Stimulated activated CD4-positive, alpha-beta T cell treated with anti-CD3 and anti-CD28 coated beads, Interleukin-4, amount 100 ng/mL, for 48 hours (primary cell): ENCODE measurements around the gene AJUBA.
"Not testable (repeated sequence)": the region's sequence is repeated elsewhere in the genome, so short reads cannot be mapped to it uniquely, and the experiment has no call there.

Experiments used
- DNase-seq, 2 donors: peaks; one replicate each; pipeline ENCODE4 v3.0.0-alpha.2; 2020; ENCODE audit warnings: low read depth in 2 of 2

Gene AJUBA

GRCh38 chr14:22981090-22981875, 1.1 kb downstream of the AJUBA start:
- no peak for DNase-seq

- peak in 1 of 2 donors; percentile 24 for DNase-seq
These were observed 1.7 kb downstream of the AJUBA start for GRCh38 chr14:22980672-22981089.

GRCh38 chr14:22979748-22980392, 2.5 kb downstream of the AJUBA start:
- DNase-seq, result no peak

DNA sequence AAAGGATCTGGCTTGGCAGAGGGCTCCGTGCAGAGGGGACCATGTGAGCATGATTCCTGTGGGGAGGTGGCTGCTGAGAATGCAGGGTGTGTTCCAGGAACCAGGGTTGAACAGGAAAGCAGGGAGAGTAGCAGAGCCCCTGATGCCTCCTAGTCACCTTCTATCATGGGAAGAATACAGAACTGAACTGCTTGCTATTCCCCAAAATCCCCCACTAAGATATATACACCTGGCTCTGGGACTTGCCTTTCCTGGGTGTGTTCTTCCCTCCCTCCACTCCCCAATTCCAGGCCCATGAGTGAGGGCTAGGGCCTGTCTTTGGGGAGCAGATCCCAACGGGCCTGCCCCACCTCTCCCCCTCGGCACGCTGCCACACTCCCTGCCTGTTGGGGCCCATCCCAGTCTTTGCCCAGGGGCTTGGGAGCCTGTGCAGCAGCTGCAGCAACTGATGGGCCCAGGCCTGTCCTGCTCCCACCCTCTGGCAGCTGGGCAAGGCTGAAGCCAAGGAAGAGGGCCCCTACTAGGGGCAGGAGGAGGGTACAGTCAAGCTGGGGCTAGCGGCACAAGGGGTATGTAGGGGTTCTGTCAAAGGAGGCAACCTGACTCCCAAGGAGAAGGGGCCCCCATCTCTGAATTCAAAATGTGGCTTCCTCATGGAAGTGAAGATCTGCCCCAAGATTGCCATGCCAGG, 3.2 kb downstream of the AJUBA start:
- no peak for DNase-seq

GRCh38 chr14:22978487-22978837, 3.9 kb downstream of the AJUBA start:
- DNase-seq, result no peak

DNA sequence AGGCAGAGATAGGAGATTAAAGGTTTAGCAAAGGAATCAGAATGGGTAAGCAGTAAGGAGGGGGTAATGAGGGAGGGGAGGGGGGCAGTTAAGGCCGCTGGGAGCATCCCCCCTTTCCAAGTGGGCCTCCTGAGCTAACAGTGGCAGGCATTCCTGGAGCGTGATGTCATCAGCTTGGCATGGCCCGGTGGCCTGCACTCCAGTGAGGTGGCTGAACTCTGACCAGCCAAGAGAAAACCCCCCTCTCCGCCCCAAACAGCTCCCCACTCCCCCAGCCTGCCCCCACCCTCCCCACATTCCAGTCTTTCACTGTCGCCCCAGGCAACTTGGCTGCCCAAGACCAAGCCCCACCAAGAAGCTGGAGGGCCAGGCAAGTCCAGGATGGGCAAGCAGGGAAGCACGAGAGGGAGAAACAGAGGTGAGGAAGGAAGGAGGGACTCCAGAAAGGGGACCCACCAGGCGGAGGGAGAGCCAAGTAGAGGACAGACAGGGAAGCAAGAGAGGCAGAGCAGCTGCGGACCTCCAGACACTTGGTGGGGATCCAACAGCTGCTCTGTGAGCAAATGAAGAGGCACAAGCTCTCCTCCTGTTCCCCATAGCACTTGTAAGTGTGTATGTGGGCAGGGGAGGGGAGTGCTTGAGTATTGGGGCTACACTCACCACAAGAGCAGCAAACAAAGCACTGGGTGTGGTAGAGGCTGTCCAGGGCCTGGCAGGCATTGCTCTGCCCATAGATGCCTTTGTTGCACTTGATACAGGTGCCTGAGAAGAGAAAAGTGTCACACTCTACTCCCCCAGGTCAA, 4.5 kb downstream of the AJUBA start:
- DNase-seq, result no peak

DNA sequence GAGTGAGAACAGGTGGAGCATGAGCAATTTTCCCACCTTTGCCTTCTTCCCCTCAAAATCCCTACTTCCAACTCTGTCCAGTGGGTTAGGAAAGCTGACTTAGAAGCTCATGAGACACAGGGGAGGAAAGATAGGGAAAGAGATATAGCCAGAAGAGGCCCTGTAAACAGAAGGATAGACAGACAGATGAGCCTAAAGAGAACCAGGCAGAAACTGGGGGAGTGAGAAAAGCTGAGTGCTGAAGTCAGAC, 5.0 kb downstream of the AJUBA start:
- no peak for DNase-seq

- no peak for DNase-seq
These were observed 5.5 kb downstream of the AJUBA start for GRCh38 chr14:22976620-22977433.

DNA sequence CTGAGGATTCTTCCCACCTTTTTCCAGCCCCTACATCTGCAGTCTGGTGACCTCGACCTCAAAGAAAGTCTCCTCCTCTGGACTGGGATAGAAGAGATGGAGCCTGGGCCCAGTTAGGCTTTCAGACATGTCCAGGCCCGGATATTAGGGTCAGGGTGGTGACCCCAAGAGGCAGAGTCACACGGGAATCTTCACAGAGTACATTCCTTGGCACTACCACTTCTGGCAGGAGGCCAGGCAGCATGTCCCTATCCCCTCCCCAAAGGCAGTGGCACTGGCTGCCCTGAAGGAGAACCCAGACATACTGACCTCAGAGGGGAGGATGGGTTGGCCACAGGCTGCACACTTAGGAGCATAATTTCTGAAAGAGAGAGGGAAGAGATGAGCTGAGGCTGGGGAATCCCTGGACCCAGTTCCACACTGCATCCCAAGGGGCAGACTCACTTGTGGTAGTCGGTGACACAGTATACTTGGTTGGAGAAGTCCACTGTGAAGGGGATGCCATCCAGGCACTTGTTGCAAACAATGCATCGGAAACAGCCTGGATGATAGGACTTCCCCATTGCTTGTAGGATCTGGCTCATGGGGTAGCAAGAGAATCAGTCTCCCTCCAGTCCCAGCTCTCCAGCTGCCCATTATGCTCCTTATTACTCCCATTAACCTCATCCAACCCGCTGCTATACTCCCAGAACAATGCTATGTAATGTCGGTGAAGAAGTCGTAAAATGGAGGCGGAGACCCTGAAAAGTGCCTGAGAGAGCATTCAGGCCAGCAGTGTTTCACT, 7.6 kb downstream of the AJUBA start:
- DNase-seq, result no peak

DNA sequence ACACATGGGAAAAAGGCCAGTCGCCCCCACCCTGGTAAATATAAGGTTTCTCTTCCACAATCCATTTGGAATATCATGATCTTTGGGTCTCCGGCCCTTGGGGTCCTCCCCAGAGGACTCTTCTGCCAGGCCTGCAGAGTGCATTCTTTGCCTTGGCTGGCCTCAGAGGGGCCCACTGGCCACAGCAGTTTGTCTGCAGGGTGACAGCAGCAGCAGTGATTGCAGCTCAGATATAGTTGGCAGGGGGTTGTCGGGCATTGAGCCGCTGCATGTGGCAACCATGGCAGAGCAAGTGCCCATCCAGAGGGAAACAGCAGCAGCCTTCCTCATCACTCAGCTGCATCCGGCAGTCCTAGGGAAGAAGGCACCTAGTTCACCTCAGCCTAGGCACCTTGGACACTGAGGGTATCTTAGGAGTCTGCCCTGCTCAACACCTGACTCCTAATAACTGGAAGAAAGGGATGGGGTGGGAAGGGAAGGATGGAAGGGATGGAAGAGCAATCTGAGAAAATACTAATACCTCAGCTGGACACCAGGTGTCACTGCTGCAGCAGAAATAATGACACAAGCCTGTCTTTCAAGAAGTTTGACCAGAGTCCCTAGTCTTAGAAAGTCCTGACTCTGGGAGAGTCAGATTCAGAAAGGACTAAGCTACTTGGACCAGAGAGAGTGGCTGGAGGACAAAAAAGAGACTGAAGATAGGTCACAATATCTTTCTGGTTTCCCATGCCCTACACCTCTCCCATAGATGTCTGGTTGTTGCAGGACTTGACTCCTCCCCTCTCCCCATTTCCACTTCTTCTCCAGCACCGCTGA, 8.9 kb downstream of the AJUBA start:
- DNase-seq, result peak in 1 of 2 donors; percentile 15

- DNase-seq, result no peak
These were observed 9.9 kb downstream of the AJUBA start for GRCh38 chr14:22972313-22972930.

DNA sequence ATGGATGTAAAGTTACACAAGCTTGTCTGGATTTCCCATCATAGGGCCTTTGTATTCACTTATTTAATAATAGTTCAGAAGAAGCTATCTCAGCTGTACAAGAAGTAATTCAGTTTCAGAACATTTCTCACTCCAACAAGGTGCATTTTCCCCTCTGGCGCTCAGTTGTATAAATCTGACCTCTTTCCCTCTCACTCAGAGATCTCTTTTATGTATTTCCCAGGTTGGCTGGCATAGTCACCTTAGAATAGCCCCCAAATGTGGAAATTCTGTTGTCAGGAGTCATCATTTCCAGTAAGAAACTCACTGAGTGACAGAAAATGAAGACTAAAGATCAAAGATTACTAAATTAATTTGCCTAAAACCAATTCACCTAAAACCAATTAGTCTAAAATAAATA, 11.2 kb downstream of the AJUBA start:
- no peak for DNase-seq

DNA sequence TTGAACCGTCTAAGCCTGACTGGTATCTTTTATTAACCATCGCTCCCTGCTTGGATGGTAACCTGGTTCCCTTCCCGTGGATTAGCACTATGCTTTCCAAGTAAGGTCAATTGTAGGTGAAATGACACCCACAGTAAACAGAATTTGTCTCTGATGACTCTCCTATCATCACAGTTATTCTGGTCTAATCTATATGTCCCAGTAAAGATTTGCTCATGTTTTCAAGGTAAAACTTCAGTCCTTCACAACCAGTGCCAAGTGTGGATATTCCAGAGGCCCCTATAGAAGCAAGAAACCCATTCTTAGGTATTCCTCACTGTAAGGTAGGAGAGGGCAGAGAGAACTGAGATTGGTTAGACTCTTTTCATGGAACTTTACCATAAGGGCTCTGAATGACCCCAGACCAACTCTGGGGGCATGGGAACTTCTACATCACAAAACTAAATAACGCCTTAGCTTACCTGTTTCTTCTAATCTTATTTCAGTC, 15.5 kb downstream of the AJUBA start:
- DNase-seq, result no peak

DNA sequence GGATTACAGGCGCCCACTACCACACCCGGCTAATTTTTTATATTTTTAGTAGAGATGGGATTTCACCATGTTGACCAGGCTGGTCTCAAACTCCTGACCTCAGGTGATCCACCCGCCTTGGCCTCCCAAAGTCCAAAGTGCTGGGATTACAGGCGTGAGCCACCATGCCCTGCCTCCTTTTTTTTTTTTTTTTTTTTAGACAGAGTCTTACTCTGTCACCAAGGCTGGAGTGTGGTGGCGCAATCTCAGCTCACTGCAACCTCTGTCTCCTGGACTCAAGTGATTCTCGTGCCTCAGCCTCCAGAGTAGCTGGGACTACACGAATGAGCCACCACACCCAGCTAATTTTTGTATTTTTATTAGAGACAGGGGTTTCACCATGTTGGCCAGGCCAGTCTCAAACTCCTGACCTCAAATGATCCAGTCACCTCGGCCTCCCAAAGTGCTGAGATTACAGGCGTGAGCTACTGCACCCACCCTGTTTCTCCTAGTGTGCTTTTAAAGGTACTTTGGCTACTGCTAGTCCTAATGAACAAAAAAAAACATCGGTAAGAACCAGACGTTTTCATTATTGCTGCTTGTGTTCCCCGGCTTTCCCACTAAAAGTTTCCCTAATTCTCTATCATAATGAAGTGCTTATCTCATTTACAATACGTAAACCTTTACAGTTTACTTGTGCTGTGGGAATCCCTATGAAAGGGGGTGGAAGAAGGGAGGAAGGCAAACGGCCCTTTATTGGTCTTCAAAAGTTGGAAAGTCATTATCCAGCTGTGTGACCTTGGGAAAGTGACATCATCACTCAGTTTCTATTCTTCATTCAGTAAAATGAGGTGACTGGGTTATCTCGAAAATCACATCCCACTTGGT, 16.2 kb downstream of the AJUBA start:
- not testable (repeated sequence) for DNase-seq

DNA sequence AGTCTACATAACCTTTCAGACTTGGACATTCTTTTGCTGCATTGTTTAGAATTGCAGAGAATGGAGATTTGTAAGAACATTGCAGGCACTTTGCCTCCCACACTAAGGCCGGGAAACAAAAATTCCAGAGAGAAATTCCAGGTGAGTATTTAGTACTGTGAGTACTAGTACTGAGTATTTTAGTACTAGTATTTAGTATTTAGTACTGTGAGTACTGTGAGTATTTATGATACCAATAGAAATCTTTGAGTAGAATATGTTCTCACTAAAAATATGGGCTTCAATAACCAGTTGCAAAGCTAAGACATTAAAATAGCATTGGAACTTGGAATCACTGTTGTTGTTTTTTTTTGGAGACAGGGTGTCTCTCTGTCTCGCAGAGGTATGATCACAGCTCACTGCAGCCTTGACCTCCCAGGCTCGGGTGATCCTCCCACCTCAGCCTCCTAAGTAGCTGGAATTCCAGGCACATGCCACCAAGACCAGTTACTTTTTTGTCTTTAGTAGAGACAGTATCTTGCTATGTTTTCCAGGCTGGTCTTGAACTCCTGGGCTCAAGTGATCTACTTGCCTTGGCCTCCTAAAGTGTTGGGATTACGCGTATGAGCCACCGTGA, 20.2 kb downstream of the AJUBA start:
- no peak for DNase-seq

- no peak for DNase-seq
These were observed 26.4 kb downstream of the AJUBA start for GRCh38 chr14:22955702-22956569.

- no peak for DNase-seq
These were observed 29.9 kb downstream of the AJUBA start for GRCh38 chr14:22952418-22952817.
